ENCODE data around the gene HNRNPR.
"Not testable (repeated sequence)": the region's sequence is repeated elsewhere in the genome, so short reads cannot be mapped to it uniquely, and the experiment has no call there.

Gene HNRNPR

DNA sequence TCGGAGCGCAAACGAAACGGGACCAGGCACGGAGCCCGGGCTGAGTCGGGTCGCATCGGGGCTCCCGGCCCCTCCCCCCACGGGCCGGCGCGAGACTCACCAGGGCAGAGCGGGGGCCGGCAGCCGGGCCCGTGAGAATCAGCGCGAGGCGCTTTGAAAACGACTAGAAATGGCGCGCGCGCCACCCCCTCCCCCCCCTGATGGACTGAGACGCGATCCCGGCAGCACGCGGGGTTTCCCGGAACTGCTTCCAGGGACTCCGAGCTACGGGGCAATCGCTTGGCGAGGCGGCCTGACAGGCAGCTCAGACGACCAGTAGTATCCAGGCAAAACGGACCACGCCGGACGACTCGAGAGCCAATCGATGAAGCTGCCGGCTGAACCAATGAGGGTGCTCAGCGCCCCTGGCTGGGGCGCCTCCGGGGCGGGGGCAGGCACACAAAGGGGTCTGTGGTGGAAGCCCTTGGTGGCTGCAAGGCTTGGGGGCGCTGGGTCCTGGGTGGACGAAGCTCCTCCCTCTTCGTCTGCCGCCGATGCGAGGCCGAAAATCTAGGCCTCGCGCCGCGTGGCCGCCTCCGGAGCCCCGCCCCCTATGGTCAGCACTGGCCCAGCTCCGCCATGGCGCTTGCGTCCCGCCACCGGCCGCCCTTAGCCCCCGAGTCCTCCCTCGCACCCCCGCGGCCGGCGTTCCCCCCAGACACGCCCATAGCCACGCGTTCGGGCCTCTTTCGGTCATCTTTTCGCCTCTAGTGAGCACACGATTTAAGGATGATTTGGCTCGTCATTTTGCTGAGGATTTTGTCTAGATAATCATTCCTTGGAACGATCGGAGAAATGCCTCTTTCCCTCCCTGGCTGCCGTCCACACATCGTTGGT is at the start of gene HNRNPR:
TSS of gene HNRNPR (minus strand) at position 174 of the 876 bp plus-strand sequence. CDS start 3,276 bp downstream, outside the sequence.
- in situ Hi-C loops (cut with HindIII; ENCODE audit: low sequenced_read_pairs), result loop anchor here (5.0 kb wide), 1 partner anchor 78 kb away; the partner anchor contains the start of gene TCEA3

DNA sequence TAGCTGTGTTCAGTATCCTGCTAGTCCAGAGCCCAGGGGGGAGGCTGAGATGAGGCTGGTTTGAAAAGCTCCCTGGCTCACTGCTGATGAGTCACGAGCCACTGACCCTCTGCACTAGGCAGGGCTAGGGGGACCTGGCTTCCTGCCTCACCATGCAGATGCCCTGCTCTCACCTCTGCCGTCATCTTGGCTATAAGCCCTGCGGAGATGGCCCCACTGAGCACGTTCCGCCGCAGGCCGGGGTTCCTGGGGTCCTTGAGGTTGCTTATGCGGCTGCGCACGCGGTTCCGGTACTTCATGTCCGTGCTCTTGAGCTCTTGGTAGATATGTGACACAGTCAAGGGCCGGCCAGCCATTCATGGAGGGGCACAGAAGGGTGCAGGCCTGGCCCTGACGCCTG is 49.6 kb upstream of the HNRNPR start:
- in situ Hi-C loops (cut with HindIII; ENCODE audit: low sequenced_read_pairs), result no loop called here

DNA sequence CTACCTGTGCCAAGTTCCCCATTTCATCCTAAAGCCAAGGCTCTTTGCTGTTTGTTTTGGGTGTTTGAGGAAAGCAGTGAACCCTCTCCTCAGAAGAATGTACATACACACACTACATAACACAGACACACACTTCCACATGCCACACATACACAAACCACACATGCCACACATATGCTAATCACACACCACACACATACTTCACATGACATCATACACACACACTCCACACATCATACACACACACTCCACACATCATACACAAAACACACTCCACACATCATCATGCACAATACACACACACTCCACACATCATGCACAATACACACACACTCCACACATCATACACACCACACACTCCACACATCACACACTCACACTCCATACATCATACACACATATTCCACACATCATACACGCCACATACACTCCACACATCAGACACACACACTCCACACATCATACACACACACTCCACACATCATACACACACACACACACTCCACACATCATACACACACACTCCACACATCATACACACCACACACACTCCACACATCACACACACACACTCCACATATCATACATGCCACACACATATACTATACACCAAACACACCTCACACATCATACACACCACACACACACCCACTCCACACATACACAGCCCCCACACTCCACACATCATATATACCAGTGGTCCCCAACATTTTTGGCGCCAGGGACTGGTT is 48.2 kb upstream of the HNRNPR start:
- in situ Hi-C loops (cut with HindIII; ENCODE audit: low sequenced_read_pairs), result no loop called here

DNA sequence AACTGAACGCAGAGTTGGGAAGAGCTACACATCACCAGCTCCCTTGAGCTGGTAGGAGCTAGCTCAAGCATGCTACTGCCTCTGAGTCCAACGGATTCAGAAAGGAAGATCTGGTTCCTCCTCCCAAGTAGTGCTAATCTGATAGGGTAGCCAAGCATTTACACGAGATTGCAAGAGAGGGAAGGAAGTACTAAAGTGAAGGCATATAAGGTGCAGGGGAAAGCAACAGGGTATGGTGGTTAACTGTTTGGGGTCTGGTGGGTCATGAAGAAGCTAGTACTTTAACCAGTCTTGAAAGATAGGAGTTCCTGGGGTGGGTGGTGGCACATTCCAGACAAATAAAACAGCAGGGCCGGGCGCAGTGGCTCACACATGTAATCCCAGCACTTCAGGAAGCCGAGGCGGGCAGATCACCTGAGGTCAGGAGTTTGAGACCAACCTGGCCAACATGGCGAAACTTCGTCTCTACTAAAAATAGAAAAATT is 45.8 kb upstream of the HNRNPR start:
- in situ Hi-C loops (cut with HindIII; ENCODE audit: low sequenced_read_pairs), result loop anchor here (5.0 to 10.0 kb wide), 2 partner anchors 43 to 75 kb away; no protein-coding TSS in a partner anchor

DNA sequence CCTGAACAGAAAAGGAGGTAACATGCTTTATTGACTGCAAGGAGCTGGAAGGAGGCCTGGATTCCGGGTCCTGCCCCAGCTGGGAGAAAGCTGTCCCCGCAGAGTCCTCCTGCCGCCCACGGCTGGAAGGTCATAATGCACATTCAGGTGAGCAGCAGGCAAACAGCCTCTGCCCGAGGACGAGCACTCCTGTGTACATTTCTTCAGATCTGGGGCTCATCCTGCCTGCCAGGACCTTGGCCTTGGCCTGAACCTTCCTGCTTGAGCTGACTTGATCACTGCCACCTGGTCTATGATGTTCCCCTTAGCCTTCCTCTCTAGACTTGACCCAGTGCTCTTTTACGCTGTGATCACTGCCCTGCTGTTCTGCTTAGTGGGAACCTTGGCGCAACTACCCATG is 43.4 kb upstream of the HNRNPR start:
- in situ Hi-C loops (cut with HindIII; ENCODE audit: low sequenced_read_pairs), result loop anchor here (5.0 to 10.0 kb wide), 2 partner anchors 40 to 73 kb away; no protein-coding TSS in a partner anchor

DNA sequence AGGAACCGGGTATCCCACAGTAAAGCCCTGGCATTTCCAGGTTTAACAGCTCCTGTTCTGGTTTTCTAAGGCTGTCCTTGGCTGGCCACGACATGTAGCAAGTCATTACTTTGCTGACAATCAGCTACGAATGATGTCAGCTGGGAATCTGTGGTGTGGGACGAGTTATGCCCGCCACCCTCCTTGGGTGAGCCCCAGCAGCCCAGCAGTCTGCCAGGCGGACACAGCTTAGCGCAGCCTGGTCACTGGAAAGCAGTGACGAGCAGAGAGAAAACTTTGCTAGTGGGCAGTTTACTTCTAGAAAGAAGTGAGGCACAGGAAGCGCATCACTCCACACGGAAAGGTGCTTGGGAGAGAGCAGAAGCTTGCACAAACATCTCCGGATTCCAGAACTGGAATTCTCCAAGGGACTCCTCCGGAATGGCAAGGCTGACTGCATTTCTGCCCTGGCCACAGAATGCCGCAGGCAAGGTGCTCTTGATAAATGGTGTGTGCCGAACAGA is 41.1 kb upstream of the HNRNPR start:
- in situ Hi-C loops (cut with HindIII; ENCODE audit: low sequenced_read_pairs), result loop anchor here (5.0 to 10.0 kb wide), 2 partner anchors 38 to 70 kb away; no protein-coding TSS in a partner anchor

DNA sequence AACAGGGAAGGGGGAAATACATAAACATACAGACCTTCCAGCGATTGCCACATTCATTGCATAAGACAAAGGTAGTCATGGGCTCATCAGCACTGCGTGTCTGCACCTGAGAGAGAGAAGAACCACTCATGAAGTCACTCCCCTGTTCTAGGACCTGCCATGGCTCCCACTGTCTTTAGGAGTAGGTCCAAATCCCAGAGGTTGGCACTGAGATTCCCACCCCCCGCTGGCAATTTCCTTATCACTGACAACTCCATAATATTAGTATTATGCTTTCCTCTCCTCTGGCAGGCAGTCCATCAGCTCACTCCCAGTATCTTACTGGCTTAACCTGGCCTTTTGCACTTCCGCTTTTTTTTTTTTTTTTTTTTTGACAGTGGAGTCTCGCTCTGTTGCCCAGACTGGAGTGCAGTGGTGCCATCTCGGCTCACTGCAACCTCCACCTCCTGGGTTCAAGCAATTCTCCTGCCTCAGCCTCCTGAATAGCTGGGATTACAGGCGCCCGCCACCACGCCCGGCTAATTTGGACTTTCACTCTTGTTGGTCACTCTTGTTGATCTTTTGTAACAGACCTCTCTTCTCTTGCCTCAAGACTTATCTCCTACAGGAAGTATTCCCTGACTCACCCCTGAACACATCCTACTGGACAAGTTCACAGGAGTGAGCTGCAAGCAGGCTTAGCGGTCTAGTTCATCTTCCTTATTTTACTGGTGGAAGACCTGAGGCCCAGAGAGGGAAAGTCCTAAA is 40.4 kb upstream of the HNRNPR start:
- in situ Hi-C loops (cut with HindIII; ENCODE audit: low sequenced_read_pairs), result loop anchor here (5.0 to 10.0 kb wide), 2 partner anchors 37 to 70 kb away; no protein-coding TSS in a partner anchor

DNA sequence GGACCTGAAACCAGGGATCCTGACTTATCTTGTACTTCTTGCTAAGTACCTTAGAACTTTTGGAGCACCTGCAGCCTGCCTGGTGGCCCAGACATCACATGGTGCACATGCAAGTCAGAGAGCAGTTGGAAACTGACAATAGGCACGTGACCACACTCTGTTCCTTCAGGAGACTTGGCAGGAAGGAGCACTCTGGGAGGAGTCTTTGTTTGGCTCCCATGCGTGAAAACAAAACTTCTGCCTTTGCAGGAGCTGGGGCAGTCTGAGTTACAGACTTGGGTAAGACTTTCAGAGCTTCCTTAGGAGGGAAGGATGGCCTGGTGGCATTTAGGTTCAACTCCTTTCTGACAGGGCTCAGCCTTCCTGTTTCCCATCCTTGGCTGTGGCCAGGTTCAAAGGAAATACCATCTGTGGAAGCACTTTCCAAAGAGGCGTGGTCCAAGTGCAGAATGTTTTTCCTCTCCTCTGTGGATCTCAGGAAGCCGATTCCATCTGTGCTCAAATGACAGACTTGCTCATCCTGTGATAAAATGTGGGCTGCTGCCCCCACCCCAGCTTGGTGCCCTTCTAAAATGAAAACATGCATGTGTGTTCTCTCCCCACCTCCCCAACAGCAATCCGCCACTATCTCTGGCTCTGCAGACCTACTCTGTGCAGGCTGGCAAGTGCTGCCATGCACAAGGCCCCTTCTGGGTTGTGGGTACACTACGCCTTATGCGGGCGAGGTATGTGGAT is 39.7 kb upstream of the HNRNPR start:
- in situ Hi-C loops (cut with HindIII; ENCODE audit: low sequenced_read_pairs), result loop anchor here (10.0 kb wide), 1 partner anchor 69 kb away; no protein-coding TSS in a partner anchor

DNA sequence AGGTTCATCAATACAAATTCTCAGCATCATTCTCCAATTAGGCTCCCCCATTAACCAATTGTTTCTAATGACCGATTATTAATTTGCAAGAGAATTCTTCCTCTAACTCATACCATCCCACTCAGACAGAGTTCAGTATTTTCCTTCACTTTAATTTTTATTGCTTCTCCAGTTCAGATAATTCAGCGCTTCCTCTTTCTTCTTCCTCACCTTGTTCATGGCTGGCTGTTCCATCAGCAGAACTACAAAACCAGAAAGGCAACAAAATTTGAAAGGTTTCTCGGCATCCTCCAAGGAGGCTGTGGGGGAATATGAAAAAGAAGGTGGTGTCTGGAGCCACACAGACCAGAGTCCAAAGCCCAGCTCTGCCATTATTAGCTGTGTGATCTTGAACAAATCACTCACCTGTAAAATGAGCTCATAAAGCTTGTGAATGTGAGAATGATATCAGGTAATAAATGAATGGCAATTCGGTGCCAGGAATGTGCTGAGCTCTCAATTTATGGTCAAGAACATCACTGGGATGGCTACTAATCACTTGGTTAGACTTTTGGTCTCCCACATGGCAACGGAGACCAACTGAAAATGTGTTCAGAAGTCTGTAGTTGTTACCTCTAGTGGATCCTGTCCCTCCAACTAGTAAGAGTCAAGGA is 37.3 kb upstream of the HNRNPR start:
- in situ Hi-C loops (cut with HindIII; ENCODE audit: low sequenced_read_pairs), result loop anchor here (10.0 kb wide), 1 partner anchor 67 kb away; no protein-coding TSS in a partner anchor

DNA sequence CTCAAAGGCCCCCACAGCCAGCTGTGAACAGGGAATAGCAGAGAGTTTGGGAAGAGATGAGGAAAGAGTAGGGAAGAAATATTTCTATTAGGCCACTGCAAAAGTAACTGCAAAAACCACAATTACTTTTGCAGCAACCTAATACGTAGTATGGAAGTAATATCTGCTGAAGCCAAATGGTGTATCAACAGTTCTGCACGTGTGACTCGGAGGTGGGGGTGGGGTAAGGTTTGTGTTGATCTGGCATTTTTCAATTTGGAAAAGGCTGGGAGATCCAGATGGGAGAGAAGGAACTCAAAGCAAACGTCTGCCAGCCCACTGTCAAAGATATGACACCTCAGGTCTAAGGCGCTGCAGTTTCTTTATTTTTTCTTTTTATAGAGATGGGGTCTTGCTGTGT is 36.6 kb upstream of the HNRNPR start:
- in situ Hi-C loops (cut with HindIII; ENCODE audit: low sequenced_read_pairs), result loop anchor here (10.0 kb wide), 1 partner anchor 66 kb away; no protein-coding TSS in a partner anchor

DNA sequence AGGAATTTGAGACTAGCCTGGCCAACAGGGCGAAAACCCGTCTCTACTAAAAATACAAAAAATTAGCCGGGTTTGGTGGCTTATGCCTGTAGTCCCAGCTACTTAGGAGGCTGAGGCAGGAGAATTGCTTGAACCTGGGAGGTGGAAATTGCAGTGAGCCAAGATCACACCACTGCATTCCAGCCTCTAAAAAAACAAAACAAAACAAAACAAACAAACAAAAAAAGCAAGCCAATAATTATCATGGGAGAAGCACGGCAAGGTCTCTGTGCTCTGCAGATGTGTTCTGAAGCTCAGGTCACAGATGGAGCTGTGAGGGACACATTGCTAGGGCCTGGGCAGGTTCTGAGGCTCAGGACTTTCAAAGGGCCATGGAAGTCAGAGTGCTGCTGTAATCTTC is 36.2 kb upstream of the HNRNPR start:
- in situ Hi-C loops (cut with HindIII; ENCODE audit: low sequenced_read_pairs), result loop anchor here (10.0 kb wide), 1 partner anchor 65 kb away; no protein-coding TSS in a partner anchor

DNA sequence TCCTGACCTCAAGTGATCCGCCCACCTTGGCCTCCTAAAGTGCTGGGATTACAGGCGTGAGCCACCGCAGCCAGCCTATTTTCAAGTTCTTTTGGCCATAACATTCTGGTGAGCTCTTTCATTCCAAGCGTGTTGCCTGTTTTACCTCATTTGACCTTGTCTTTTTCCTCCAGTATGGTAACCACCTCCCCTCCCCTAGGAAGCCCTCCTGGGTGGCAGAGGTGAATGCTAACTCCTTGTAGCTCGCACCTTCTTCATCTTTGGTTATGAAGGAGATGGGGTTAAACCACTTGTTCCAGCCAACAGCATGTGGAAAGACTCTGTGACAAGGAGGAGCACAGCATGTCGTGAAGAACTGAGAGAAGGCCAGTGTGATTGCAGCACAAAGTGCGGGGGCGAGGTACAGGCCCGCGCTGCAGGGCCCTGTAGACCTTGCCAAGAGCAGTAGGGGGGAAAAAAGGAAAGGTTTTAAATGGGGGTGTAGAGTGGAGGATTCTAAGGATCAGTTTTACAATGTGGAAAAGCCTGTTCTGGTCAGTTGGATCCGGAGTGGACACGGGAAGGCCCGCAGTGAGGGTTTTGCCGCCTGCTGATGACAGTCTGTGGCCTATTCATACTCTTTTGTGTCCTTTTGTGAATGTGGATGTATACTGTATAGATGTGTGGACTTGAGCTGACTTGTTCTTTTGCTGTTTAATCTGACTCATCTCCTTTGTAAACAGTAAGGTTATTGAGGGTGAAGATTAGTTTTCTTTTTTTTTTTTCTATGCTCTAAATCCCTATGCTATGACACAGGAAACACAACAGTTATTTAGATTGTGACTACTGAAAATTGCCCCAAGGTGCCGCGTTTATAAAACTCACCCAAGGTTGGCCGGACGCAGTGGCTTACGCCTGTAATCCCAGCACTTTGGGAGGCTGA is 33.1 kb upstream of the HNRNPR start:
- in situ Hi-C loops (cut with HindIII; ENCODE audit: low sequenced_read_pairs), result no loop called here

DNA sequence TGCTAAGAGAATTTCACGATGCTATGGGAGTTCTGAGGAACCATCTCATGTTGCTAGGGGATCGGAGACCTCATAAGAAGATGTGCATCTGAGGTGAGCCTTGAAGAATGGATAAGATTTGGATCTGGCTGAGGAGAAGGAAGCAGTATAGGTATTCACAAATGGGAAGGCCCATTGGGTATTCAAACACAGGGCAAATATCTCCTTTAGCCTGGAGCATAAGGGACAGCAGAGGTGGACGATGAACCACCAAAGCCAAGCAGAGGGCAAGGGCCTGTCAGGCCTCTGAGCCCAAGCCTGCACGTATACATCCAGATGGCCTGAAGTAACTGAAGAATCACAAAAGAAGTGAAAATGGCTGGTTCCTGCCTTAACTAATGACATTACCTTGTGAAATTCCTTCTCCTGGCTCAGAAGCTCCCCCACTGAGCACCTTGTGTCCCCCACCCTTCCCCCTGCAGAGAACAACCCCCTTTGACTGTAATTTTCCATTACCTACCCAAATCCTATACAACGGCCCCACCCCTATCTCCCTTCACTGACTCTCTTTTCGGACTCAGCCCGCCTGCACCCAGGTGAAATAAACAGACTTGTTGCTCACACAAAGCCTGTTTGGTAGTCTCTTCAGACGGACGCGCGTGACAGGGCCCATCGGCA is 30.1 kb upstream of the HNRNPR start:
- in situ Hi-C loops (cut with HindIII; ENCODE audit: low sequenced_read_pairs), result not testable (repeated sequence)

DNA sequence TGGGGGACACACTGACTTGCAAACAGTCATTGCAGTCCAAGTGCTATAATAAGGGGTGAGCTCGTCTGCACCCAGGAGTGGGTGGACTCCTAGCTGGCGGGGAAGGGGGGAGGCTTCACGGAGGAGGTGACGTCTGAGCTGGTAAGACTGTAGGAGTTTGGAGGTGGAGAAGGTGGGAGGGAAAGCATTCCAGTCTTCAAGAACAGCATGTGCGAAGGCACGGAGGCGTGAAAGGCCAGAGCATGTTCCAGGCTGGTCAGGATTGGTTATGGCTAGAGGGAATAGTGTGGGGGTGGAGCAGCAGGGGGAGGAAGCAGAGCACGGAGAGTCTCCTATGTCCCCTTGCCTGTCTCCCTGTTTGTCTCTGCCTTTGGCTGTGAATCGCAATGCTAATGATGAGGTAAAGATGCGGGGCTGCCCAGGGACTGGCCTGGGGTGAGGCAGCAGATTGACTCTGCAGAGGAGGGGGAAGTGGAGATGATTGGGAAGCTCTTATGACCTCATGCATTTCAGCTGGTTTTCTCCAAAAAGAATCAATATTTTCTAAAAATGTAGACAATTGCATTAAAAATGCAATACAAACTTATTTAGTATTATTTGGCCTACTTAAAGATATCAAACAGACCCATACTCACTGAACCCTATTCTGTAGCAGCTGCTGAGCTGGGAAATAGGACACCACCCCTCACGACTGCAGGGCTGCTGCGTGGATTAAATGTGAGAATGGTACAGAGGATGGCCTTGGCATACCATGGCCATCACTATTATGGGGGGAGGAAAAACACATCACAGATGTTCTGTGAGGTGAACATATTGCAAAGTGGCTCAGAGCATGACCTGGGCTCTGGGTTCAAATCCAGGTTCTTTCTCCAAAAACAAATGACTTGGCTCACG is 28.1 kb upstream of the HNRNPR start:
- in situ Hi-C loops (cut with HindIII; ENCODE audit: low sequenced_read_pairs), result no loop called here

DNA sequence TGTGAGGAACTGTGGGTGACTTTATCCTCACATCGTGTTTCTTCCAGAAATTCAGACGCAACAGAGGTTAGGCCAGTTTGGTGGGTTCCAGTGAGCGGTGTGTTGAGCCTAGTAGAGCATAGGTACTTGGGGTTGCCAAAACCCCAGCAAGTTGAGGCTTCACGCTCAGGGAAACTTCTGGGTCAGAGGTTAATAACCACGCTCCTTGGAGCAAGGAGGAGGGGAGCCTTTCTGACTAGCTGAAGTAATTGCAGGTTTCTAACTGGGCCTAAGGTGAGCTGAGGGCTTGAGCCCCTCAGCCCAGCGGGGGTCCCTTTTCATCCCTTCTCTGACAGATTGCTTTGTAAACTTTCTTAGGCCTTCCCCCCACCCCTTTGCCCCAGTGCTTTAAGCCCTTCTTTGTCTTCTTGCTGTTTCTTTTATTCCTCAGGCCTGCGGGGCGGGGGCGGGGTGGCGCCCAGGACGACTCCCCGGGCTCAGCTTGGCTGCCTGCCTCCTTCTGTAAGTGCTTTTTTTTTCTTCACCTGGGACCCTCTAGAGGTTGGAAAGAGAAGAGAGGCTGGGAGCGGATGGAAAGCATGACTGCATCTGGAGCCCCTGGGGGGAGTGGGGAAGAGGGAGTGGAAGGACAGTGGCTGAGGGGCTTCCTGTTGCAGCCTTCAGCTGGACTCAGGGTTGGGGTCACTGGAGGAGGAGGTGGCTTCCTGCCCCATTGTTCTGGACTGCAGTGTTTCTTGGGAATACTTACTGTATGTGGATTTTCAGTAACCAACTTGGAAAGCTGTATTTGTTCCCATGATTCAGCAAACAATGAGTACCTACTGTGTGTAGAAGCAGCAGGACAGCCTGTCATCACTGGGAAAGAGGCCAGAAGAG is 26.9 kb upstream of the HNRNPR start:
- in situ Hi-C loops (cut with HindIII; ENCODE audit: low sequenced_read_pairs), result no loop called here

DNA sequence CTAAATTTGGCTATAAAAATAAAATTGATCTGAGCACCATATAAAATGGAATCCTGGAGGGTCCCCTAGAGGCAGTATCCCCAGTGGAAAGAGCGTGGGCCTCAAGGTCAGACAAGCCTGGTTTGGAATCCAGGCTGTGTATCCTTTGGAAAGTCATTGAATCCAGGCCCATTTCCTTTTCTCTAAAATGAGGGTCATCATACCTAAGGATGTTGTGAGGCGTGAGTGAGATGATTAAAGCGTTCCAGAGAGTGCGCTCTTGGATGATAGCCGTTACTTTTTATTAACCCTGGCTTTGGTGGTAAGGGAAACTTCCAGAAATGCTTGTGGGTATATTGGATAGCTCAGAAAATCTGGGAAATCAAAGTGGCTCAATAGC is 26.2 kb upstream of the HNRNPR start:
- in situ Hi-C loops (cut with HindIII; ENCODE audit: low sequenced_read_pairs), result no loop called here

Data from endothelial cell of hepatic sinusoid (primary cell).